SK-N-SH treated with all-trans-retinoic acid at 6 μM for 48 hours (cell line): ENCODE measurements around the gene VSIR.

Experiments
- ATAC-seq: fragments of 200-7000 bp; cut with Tn5 transposase; 3 replicates; pipeline ENCODE4 v1.9.1; 2020; ENCODE audit warnings: mild to moderate bottlenecking, moderate library complexity
- ARNTL ChIP-seq: fragments of 450-650 bp; formaldehyde crosslinking; IDR thresholded peaks from 2 replicates; pipeline ENCODE4 v1.5.0; 2020; ENCODE audit warnings: low read depth, mild to moderate bottlenecking, moderate library complexity, borderline replicate concordance
- CSDC2 ChIP-seq: fragments of 250-450 bp; sonication (Bioruptor Pico); IDR thresholded peaks from 2 replicates; pipeline ENCODE4 v1.5.0; 2020; ENCODE audit warnings: mild to moderate bottlenecking, moderate library complexity
- GLIS3 ChIP-seq: fragments of 250-450 bp; sonication (Bioruptor Pico); IDR thresholded peaks from 2 replicates; pipeline ENCODE4 v1.5.0; 2020; ENCODE audit warnings: mild to moderate bottlenecking, moderate library complexity
- ISL1 ChIP-seq: fragments of 250-450 bp; sonication (Bioruptor Pico); IDR thresholded peaks from 2 replicates; pipeline ENCODE4 v2.1.2; 2022; ENCODE audit warnings: mild to moderate bottlenecking, moderate library complexity
- OSR1 ChIP-seq: fragments of 250-450 bp; sonication (Bioruptor Pico); IDR thresholded peaks from 2 replicates; pipeline ENCODE4 v1.8.0; 2022; ENCODE audit warnings: moderate library complexity, mild to moderate bottlenecking, inconsistent platforms
- PPARA ChIP-seq: fragments of 250-450 bp; sonication (Bioruptor Pico); IDR thresholded peaks from 2 replicates; pipeline ENCODE4 v1.5.0; 2020; ENCODE audit warnings: mild to moderate bottlenecking, borderline replicate concordance
- RARB ChIP-seq: fragments of 250-450 bp; sonication (Bioruptor Pico); IDR thresholded peaks from 2 replicates; pipeline ENCODE4 v1.8.0; 2021; ENCODE audit warnings: mild to moderate bottlenecking, moderate library complexity
- SNAI2 ChIP-seq: fragments of 250-450 bp; sonication (Bioruptor Pico); IDR thresholded peaks from 2 replicates; pipeline ENCODE4 v1.5.0; 2020; ENCODE audit warnings: mild to moderate bottlenecking, moderate library complexity
- TCF4 ChIP-seq: fragments of 250-450 bp; sonication (Bioruptor Pico); IDR thresholded peaks from 2 replicates; pipeline ENCODE4 v1.8.0; 2021; ENCODE audit warnings: mild to moderate bottlenecking, moderate library complexity, borderline replicate concordance
- TOX ChIP-seq: fragments of 250-450 bp; sonication (Bioruptor Pico); IDR thresholded peaks from 2 replicates; pipeline ENCODE4 v1.8.0; 2021; ENCODE audit warnings: mild to moderate bottlenecking, moderate library complexity, borderline replicate concordance
- ZC3H10 ChIP-seq: fragments of 250-450 bp; sonication (Bioruptor Pico); IDR thresholded peaks from 2 replicates; pipeline ENCODE4 v1.5.1; 2021; ENCODE audit warnings: mild to moderate bottlenecking, moderate library complexity
- ZFP3 ChIP-seq: fragments of 250-450 bp; sonication (Bioruptor Pico); IDR thresholded peaks from 2 replicates; pipeline ENCODE4 v1.5.0; 2020; ENCODE audit warnings: mild to moderate bottlenecking, moderate library complexity
- ZFP30 ChIP-seq: fragments of 450-650 bp; formaldehyde crosslinking; IDR thresholded peaks from 2 replicates; pipeline ENCODE4 v1.5.0; 2022; ENCODE audit warnings: mild to moderate bottlenecking, moderate library complexity
- ZNF70 ChIP-seq: fragments of 450-650 bp; formaldehyde crosslinking; IDR thresholded peaks from 2 replicates; pipeline ENCODE4 v1.5.0; 2020; ENCODE audit warnings: mild to moderate bottlenecking, moderate library complexity
- ZNF8 ChIP-seq: fragments of 450-650 bp; formaldehyde crosslinking; IDR thresholded peaks from 2 replicates; pipeline ENCODE4 v1.5.0; 2020; ENCODE audit warnings: mild to moderate bottlenecking, moderate library complexity
- TF ChIP-seq, protein P1 (sequence below): fragments of 250-450 bp; sonication (Bioruptor Pico); IDR thresholded peaks from 2 replicates; pipeline ENCODE4 v1.5.1; 2020; ENCODE audit warnings: low read depth, mild to moderate bottlenecking, moderate library complexity
- TF ChIP-seq, protein P2 (sequence below): fragments of 250-450 bp; sonication (Bioruptor Pico); IDR thresholded peaks from 2 replicates; pipeline ENCODE4 v1.5.0; 2020; ENCODE audit warnings: mild to moderate bottlenecking, moderate library complexity
- TF ChIP-seq, protein P3 (sequence below): fragments of 250-450 bp; sonication (Bioruptor Pico); IDR thresholded peaks from 2 replicates; pipeline ENCODE4 v1.5.1; 2021; ENCODE audit warnings: mild to moderate bottlenecking, moderate library complexity
- TF ChIP-seq, protein P4 (sequence below): fragments of 250-450 bp; sonication (Bioruptor Pico); IDR thresholded peaks from 2 replicates; pipeline ENCODE4 v1.8.0; 2020; ENCODE audit warnings: mild to moderate bottlenecking, moderate library complexity, borderline replicate concordance

VSIR gene

DNA sequence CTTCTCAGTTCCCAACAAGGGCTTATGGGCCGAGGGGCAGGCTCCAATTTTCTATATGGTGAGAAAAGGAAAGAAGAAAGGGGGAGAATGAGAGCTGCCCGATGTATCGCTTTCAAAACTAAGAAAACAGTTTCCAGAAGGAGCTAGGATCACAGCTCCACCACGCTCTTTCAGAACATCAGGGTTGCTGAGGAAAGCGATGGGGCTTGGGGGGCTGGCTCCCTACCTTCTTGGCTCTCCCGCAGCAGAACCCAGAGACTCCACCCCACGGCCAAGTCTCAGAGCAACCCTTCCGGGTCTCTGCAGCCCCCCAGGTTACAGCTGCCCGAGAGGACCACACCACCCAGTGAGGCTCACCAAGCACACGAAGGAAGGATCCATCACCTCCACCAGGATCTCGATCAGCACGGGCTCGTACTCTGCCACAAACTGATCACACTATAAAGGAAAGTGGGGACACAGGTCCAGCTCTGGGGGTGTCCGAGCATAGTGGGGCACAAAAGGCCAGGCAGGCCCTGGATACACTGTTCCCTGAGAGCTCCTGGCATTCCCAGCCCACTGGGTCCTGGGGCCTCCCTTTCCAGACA is 45.4 kb upstream of the VSIR start:
- no peak for ATAC-seq
- TF ChIP-seq PPARA (no peak), ZFP30 (CRISPR knock-in tag) (no peak), ZC3H10 (CRISPR knock-in tag) (no peak), CSDC2 (CRISPR knock-in tag) (no peak), RARB (CRISPR knock-in tag) (no peak), ZNF70 (CRISPR knock-in tag) (no peak), GLIS3 (CRISPR knock-in tag) (no peak), SNAI2 (no peak), ARNTL (CRISPR knock-in tag) (no peak), ZFP3 (CRISPR knock-in tag) (no peak), TCF4 (CRISPR knock-in tag) (no peak), ISL1 (CRISPR knock-in tag) (no peak), TOX (CRISPR knock-in tag) (no peak), OSR1 (CRISPR knock-in tag) (no peak)
- TF ChIP-seq, protein P1, sequence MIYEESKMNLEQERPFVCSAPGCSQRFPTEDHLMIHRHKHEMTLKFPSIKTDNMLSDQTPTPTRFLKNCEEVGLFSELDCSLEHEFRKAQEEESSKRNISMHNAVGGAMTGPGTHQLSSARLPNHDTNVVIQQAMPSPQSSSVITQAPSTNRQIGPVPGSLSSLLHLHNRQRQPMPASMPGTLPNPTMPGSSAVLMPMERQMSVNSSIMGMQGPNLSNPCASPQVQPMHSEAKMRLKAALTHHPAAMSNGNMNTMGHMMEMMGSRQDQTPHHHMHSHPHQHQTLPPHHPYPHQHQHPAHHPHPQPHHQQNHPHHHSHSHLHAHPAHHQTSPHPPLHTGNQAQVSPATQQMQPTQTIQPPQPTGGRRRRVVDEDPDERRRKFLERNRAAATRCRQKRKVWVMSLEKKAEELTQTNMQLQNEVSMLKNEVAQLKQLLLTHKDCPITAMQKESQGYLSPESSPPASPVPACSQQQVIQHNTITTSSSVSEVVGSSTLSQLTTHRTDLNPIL, result no peak
- TF ChIP-seq, protein P2, sequence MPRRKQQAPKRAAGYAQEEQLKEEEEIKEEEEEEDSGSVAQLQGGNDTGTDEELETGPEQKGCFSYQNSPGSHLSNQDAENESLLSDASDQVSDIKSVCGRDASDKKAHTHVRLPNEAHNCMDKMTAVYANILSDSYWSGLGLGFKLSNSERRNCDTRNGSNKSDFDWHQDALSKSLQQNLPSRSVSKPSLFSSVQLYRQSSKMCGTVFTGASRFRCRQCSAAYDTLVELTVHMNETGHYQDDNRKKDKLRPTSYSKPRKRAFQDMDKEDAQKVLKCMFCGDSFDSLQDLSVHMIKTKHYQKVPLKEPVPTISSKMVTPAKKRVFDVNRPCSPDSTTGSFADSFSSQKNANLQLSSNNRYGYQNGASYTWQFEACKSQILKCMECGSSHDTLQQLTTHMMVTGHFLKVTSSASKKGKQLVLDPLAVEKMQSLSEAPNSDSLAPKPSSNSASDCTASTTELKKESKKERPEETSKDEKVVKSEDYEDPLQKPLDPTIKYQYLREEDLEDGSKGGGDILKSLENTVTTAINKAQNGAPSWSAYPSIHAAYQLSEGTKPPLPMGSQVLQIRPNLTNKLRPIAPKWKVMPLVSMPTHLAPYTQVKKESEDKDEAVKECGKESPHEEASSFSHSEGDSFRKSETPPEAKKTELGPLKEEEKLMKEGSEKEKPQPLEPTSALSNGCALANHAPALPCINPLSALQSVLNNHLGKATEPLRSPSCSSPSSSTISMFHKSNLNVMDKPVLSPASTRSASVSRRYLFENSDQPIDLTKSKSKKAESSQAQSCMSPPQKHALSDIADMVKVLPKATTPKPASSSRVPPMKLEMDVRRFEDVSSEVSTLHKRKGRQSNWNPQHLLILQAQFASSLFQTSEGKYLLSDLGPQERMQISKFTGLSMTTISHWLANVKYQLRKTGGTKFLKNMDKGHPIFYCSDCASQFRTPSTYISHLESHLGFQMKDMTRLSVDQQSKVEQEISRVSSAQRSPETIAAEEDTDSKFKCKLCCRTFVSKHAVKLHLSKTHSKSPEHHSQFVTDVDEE, result no peak
- TF ChIP-seq, protein P3, sequence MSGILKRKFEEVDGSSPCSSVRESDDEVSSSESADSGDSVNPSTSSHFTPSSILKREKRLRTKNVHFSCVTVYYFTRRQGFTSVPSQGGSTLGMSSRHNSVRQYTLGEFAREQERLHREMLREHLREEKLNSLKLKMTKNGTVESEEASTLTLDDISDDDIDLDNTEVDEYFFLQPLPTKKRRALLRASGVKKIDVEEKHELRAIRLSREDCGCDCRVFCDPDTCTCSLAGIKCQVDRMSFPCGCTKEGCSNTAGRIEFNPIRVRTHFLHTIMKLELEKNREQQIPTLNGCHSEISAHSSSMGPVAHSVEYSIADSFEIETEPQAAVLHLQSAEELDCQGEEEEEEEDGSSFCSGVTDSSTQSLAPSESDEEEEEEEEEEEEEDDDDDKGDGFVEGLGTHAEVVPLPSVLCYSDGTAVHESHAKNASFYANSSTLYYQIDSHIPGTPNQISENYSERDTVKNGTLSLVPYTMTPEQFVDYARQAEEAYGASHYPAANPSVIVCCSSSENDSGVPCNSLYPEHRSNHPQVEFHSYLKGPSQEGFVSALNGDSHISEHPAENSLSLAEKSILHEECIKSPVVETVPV (CRISPR knock-in tag), result no peak

DNA sequence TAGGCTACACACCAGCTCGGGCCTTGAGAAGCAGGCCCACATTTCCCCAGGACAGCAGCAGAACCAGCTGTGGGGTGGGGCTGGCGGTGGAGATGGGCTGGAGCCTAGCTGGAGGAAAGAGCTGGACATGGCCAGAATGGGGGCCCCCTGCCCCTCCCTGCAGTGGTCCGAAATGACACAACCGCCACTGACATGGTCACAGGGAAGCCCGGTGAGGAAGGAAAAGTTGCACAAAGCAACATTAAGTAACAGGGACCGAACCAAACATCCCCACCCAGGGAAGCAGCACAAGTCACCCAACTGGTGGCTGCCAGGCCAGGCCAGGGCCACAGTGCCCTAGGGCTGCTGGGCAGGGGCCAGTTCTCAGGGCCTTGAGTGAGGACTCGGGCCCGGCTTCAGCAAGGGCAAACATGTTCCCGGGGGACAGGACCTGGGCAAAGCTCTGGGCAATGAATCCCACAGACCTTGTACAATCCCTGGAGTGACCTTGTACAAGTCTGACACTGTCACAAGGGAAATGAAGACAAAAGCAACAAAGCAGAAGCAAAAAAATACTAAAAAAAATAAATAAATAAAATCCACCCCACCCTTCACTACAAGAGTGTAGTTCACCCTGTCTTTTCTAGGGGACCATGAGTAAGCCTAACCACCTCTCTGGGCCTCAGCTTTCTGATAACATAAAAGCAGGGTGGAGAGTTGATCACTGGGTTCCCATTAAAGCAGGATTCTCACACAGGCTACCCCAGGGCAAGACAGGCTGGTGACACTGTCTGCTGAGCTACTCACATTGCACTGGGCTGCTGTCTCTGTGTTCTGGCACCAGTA is 44.7 kb upstream of the VSIR start:
- no peak for ATAC-seq
- no peak for TF ChIP-seq ZC3H10 (CRISPR knock-in tag)

DNA sequence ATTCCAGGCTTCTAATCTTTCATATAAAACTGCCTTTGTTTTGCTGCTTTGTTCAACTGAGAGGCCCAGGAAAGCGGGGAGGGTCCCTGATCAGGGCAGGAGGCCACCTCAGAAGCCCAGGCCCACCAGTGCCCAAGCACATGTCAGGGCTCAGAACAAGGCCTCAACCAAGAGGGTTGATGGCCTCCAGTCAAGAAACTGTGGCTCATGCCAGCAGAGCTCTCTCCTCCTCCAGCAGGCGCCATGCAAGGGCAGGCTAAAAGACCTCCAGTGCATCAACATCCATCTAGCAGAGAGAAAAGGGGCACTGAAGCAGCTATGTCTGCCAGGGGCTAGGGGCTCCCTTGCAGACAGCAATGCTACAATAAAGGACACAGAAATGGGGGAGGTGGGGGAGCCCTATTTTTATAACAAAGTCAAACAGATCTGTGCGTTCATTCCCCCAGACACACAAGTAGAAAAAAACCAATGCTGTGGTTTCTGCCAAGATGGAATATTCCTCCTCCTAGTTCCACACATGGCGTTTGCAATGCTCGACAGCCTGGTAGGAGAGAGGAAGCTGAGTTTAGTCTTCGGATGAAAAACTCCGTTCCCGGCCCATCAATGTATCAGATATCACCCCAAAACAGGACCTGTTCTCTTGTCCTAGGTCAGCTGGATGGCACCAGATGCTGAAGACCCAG is 43.8 kb upstream of the VSIR start:
- TF ChIP-seq PPARA, result no peak
- no peak for TF ChIP-seq TCF4 (CRISPR knock-in tag)
- no peak for TF ChIP-seq SNAI2
- ATAC-seq, result no peak

DNA sequence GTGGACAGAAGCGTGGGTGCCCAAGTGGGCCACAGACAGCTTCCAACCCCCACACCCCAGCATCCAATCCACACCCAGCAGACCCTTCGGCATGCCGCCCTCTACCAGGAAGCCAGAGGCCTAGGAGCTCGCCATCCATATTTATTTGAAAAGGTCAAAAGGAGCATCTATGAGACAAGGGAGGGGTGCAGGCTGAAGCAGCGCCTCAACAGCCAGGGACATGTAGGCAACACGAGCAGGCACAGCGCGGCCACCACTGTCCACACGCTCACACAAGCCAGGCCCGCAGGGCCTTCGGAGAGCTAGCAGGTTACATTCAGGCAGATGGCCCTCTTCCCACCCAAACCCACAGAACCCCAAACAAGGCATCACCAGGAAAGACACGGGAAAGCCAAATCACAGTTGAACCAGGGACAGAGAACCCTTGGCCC is 43.1 kb upstream of the VSIR start:
- ATAC-seq, result no peak
- no peak for TF ChIP-seq RARB (CRISPR knock-in tag)
- TF ChIP-seq ZNF8 (CRISPR knock-in tag), result no peak
- no peak for TF ChIP-seq OSR1 (CRISPR knock-in tag)
- TF ChIP-seq, protein P3 (CRISPR knock-in tag), result no peak
- TF ChIP-seq ZFP3 (CRISPR knock-in tag), result no peak
- TF ChIP-seq, protein P4, sequence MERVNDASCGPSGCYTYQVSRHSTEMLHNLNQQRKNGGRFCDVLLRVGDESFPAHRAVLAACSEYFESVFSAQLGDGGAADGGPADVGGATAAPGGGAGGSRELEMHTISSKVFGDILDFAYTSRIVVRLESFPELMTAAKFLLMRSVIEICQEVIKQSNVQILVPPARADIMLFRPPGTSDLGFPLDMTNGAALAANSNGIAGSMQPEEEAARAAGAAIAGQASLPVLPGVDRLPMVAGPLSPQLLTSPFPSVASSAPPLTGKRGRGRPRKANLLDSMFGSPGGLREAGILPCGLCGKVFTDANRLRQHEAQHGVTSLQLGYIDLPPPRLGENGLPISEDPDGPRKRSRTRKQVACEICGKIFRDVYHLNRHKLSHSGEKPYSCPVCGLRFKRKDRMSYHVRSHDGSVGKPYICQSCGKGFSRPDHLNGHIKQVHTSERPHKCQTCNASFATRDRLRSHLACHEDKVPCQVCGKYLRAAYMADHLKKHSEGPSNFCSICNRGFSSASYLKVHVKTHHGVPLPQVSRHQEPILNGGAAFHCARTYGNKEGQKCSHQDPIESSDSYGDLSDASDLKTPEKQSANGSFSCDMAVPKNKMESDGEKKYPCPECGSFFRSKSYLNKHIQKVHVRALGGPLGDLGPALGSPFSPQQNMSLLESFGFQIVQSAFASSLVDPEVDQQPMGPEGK (CRISPR knock-in tag), result no peak
- TF ChIP-seq CSDC2 (CRISPR knock-in tag), result no peak
- TF ChIP-seq ARNTL (CRISPR knock-in tag), result no peak
- TF ChIP-seq, protein P2, result no peak
- TF ChIP-seq, protein P1, result no peak
- no peak for TF ChIP-seq ZFP30 (CRISPR knock-in tag)
- TF ChIP-seq TCF4 (CRISPR knock-in tag), result no peak
- no peak for TF ChIP-seq GLIS3 (CRISPR knock-in tag)
